D721Med (cell line): ENCODE results near the gene ADAM19.

Experiments used
- DNase-seq: peaks from one replicate; pipeline ENCODE4 v3.0.0; 2011; ENCODE audit warnings: low spot score; ENCODE audit not compliant: insufficient read length
- FAIRE-seq: peaks from 2 replicates; lab custom pipeline; 2011; peaks lifted over from hg19 to GRCh38; lab: Jason Lieb, UNC
- CTCF ChIP-seq: IDR thresholded peaks from 2 replicates; pipeline ENCODE4 v1.5.1; 2012; ENCODE audit warnings: mild to moderate bottlenecking, control low read depth; ENCODE audit not compliant: insufficient read depth; ENCODE audit errors: missing control alignments

The ADAM19 gene

GRCh38 chr5:157555037-157555640, 20.4 kb downstream of the ADAM19 start:
- no peak for TF ChIP-seq CTCF
- DNase-seq (no peak), FAIRE-seq (no peak)

DNA sequence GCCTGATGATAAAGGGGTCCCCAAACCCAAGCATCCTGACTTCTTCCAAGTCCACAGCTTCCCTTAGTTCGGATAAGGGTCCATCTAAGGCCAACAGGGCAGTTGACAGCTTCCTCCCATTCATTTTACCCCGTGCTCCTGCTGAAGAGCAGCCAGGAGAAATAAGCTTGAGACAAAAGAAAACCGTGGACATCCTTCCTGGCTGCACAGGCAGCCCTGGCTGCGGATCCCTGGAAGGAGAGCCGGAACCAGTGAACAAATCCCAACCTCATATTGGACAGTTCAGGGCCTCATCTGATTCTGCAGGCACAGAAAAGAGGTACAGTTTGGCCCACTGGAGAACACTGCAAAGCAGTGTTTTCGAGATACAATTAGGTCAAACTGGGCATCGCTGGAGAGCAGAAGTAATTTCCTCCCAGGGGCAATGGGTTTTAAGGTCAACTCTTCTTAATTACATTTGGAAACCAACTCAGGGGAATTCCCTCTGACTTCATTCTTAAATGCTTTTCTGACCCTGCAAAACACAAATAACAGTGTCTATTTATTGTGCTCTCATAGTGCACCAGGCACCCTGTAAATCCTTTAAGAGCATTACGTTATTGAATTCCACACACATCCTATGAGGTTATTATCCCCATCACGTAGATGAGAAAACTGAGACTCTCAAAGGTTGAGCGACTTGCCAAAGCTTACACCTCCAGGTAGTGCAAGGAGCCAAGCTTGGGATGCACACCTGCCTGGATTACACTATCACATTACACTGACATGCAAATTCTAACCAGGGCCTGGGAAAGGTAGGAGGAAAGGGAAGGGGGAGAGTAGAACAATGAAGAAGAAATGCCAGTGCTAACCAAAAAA, 21.2 kb downstream of the ADAM19 start:
- FAIRE-seq (no peak), DNase-seq (no peak)
- TF ChIP-seq CTCF: no peak

DNA sequence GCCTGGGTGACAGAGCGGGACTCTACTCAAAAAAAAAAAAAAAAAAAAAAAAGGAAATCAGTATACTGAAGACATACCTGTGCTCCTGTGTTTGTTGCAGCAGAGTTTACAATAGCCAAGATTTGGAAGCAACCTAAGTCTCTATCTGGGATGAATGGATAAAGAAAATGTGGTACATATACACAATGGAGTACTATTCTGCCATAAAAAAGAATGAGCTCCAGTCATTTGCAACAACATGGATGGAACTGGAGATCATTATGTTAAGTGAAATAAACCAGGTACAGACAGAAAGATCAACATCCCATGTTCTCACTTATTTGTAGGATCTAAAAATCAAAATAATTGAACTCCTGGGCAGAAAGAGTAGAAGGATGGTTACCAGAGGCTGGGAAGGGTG, 22.9 kb downstream of the ADAM19 start:
- no peak for TF ChIP-seq CTCF
- FAIRE-seq (no peak), DNase-seq (no peak)

- DNase-seq: no peak
- no peak for TF ChIP-seq CTCF
- no peak for FAIRE-seq
These were observed 24.9 kb downstream of the ADAM19 start for GRCh38 chr5:157550663-157551062.

DNA sequence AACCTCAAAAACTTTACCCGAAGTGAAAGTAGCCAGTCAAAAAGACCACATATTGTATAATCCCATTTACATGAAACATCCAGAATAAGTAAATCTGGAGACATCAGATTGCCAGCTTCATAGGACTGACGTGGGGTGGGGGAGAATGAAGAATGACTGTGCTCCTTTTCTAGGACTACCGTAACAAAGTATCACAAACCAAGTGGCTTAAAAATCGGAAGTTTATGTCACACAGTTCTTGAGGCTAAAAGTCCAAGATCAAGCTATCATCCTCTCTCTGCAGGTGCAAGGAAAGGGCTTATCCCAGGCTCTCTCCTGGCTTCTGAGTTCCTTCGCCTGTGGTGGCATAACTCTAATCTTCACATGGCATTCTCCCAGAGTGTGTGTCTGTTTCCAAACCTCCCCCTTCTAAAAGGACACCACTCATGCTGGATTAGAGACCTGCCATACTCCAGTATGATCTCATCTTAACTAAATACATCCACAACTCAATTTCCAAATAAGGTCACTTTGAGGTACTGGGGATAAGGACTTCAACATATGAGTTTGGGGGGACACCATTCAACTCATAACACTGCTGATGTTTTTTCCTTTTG, 25.5 kb downstream of the ADAM19 start:
- TF ChIP-seq CTCF: no peak
- no peak for FAIRE-seq
- DNase-seq: no peak

GRCh38 chr5:157549283-157549629, 26.3 kb downstream of the ADAM19 start:
- DNase-seq (no peak), FAIRE-seq (no peak)
- TF ChIP-seq CTCF: no peak
